Astrocyte (in vitro differentiated cells and primary cell): ENCODE results near the gene ADARB2. TPM values are rescaled to one million over a fixed set of nuclear protein-coding genes. Genes with fewer than 3 reads are reported as not detected.

ENCODE experiments used
- DNase-seq: peaks from one replicate; pipeline ENCODE4 v3.0.0-alpha.2; 2010; ENCODE audit warnings: low read depth
- FAIRE-seq: peaks from 2 replicates; lab custom pipeline; 2011; peaks lifted over from hg19 to GRCh38; lab: Jason Lieb, UNC
- H2AFZ ChIP-seq: 2 replicates; pipeline ENCODE4 v1.6.0; 2012; ENCODE audit warnings: low read depth, low read length, inconsistent platforms
- H3K27ac ChIP-seq: 2 replicates; pipeline ENCODE4 v1.5.1; 2011; ENCODE audit warnings: low read depth, low read length, inconsistent platforms
- H3K27me3 ChIP-seq: 2 replicates; pipeline ENCODE4 v1.6.0; 2011; ENCODE audit warnings: low read length, inconsistent platforms; ENCODE audit not compliant: insufficient read depth
- H3K36me3 ChIP-seq: 2 replicates; pipeline ENCODE4 v1.5.1; 2011; ENCODE audit warnings: low read length, inconsistent platforms; ENCODE audit not compliant: insufficient read depth
- H3K4me1 ChIP-seq: 2 replicates; pipeline ENCODE4 v1.5.1; 2011; ENCODE audit warnings: low read length, inconsistent platforms; ENCODE audit not compliant: insufficient read depth
- H3K4me2 ChIP-seq: 2 replicates; pipeline ENCODE4 v1.6.0; 2012; ENCODE audit warnings: low read length, inconsistent platforms
- H3K4me3 ChIP-seq: 2 replicates; pipeline ENCODE4 v1.5.1; 2011; ENCODE audit warnings: low read depth, mild to moderate bottlenecking, low read length, inconsistent platforms; ENCODE audit not compliant: insufficient read depth
- H3K79me2 ChIP-seq: 2 replicates; pipeline ENCODE4 v1.6.0; 2012; ENCODE audit warnings: mild to moderate bottlenecking, low read length, inconsistent platforms; ENCODE audit not compliant: insufficient read depth
- H3K9ac ChIP-seq: 2 replicates; pipeline ENCODE4 v1.6.0; 2012; ENCODE audit warnings: mild to moderate bottlenecking, low read length, inconsistent platforms
- H3K9me3 ChIP-seq: 2 replicates; pipeline ENCODE4 v1.5.1; 2012; ENCODE audit warnings: low read depth, mild to moderate bottlenecking, low read length, inconsistent platforms; ENCODE audit not compliant: insufficient read depth
- H4K20me1 ChIP-seq: 2 replicates; pipeline ENCODE4 v1.6.0; 2012; ENCODE audit warnings: low read length, inconsistent platforms; ENCODE audit not compliant: insufficient read depth
- H3K27ac Mint-ChIP-seq: one replicate; pipeline ENCODE4 v1.8.0; 2021; ENCODE audit warnings: mild to moderate bottlenecking, mixed read lengths; ENCODE audit not compliant: unreplicated experiment
- H3K27me3 Mint-ChIP-seq: one replicate; pipeline ENCODE4 v1.8.0; 2021; ENCODE audit warnings: low read depth, mixed read lengths; ENCODE audit not compliant: unreplicated experiment
- H3K36me3 Mint-ChIP-seq: one replicate; pipeline ENCODE4 v1.8.0; 2021; ENCODE audit warnings: low read depth, mixed read lengths; ENCODE audit not compliant: unreplicated experiment
- H3K4me1 Mint-ChIP-seq: one replicate; pipeline ENCODE4 v1.8.0; 2021; ENCODE audit warnings: low read depth, mixed read lengths; ENCODE audit not compliant: unreplicated experiment
- H3K4me3 Mint-ChIP-seq: one replicate; pipeline ENCODE4 v1.8.0; 2021; ENCODE audit warnings: mild to moderate bottlenecking, moderate library complexity, mixed read lengths; ENCODE audit not compliant: unreplicated experiment
- H3K9me3 Mint-ChIP-seq: one replicate; pipeline ENCODE4 v1.8.0; 2021; ENCODE audit warnings: mild to moderate bottlenecking, mixed read lengths; ENCODE audit not compliant: unreplicated experiment
- CTCF ChIP-seq: IDR thresholded peaks from 2 replicates; pipeline ENCODE4 v1.5.1; 2011; ENCODE audit warnings: low read depth, mild to moderate bottlenecking, inconsistent platforms, low read length, moderate library complexity; ENCODE audit not compliant: insufficient read depth
- EZH2 ChIP-seq: IDR thresholded peaks from 2 replicates; pipeline ENCODE4 v1.6.1; 2012; ENCODE audit warnings: mild to moderate bottlenecking, low read length, inconsistent platforms; ENCODE audit not compliant: insufficient read depth
- total RNA-seq: library from RNA; stranded (reverse); gene quantifications from 2 replicates; pipeline ENCODE4 v1.2.1, GENCODE V29; 2021

Gene ADARB2
- total RNA-seq, 1 donor from 2014 or later, result 0.18 TPM

- Histone ChIP-seq H3K9me3 (no peaks in the 10 kb centered on the region), H3K79me2 (no peaks in the 10 kb centered on the region), H3K4me3 (no peak overlapping the region), H3K4me2 (no peak overlapping the region), H3K36me3 (no peaks in the 10 kb centered on the region), H3K9ac (no peak overlapping the region), H4K20me1 (no peaks in the 10 kb centered on the region), H3K27ac (no peak overlapping the region), H2AFZ (no peak overlapping the region), H3K27me3 (peaks cover 3% of the 10 kb centered on the region), H3K4me1 (no peaks in the 10 kb centered on the region)
- Mint-ChIP-seq H3K9me3 (peaks cover 2% of the 10 kb centered on the region), H3K27me3 (peaks cover 37% of the 10 kb centered on the region), H3K36me3 (no peaks in the 10 kb centered on the region), H3K4me1 (peaks cover 8% of the 10 kb centered on the region), H3K4me3 (no peak overlapping the region), H3K27ac (no peak overlapping the region)
- TF ChIP-seq CTCF (no peak), EZH2 (no peak)
- FAIRE-seq (no peak), DNase-seq (no peak)
These were observed 439.6 kb downstream of the ADARB2 start for GRCh38 chr10:1297566-1298301.

GRCh38 chr10:1295756-1296480 is 441.4 kb downstream of the ADARB2 start:
- peaks cover 37% of the 10 kb centered on the region for H3K27me3 Mint-ChIP-seq
- H3K27ac Mint-ChIP-seq, result no peak overlapping the region
- no peak for TF ChIP-seq EZH2
- TF ChIP-seq CTCF, result no peak

More at GRCh38 chr10:1295756-1296480, 441.4 kb downstream of the ADARB2 start:
- no peaks in the 10 kb centered on the region for H3K36me3 ChIP-seq
- no peaks in the 10 kb centered on the region for H4K20me1 ChIP-seq
- no peaks in the 10 kb centered on the region for H3K9me3 ChIP-seq
- FAIRE-seq, result no peak
- H3K4me2 ChIP-seq, result no peak overlapping the region
- DNase-seq, result no peak
- no peak overlapping the region for H3K9ac ChIP-seq
- H3K36me3 Mint-ChIP-seq, result no peaks in the 10 kb centered on the region
- no peak overlapping the region for H3K27ac ChIP-seq
- H3K9me3 Mint-ChIP-seq, result peaks cover 2% of the 10 kb centered on the region
- H3K4me1 Mint-ChIP-seq, result peaks cover 8% of the 10 kb centered on the region
- H3K4me3 Mint-ChIP-seq, result no peak overlapping the region
- H2AFZ ChIP-seq, result no peak overlapping the region
- H3K4me1 ChIP-seq, result no peaks in the 10 kb centered on the region
- no peak overlapping the region for H3K4me3 ChIP-seq
- peaks cover 3% of the 10 kb centered on the region for H3K27me3 ChIP-seq
- H3K79me2 ChIP-seq, result no peaks in the 10 kb centered on the region
